ENCODE results near the gene POLR2J. TPM values are rescaled to one million over a fixed set of nuclear protein-coding genes. Genes with fewer than 3 reads are reported as not detected.

The POLR2J gene
- total and polyA plus RNA-seq, 4 donors, result 13.6 to 67.3 (median 52.9) TPM

- peaks cover 31% of the 10 kb centered on the region for H3K4me1 ChIP-seq (ENCODE audit: control insufficient read depth, insufficient read depth, low read length)
- no peak for DNase-seq (ENCODE audit: low read depth in 4 of 6, low spot score in 6 of 6)
- WGBS (ENCODE audit: insufficient coverage), result 97% methylated on average over 10 of the region's 10 CpGs
These were observed 49.4 kb downstream of the POLR2J start for GRCh38 chr7:102429141-102429899.

GRCh38 chr7:102427019-102427405, 51.7 kb downstream of the POLR2J start:
- H3K9me3 ChIP-seq (ENCODE audit: control insufficient read depth, insufficient read depth, low read length), result no peaks in the 10 kb centered on the region
- no peak overlapping the region for H3K4me3 ChIP-seq (ENCODE audit: low read depth, low read length)
- no CpG with 5 or more reads among the region's 5 CpGs for WGBS (ENCODE audit: insufficient coverage)
- no peak for DNase-seq (ENCODE audit: low read depth in 4 of 6, low spot score in 6 of 6)
- H3K27me3 ChIP-seq (ENCODE audit: control insufficient read depth, insufficient read depth, low read length), result no peaks in the 10 kb centered on the region
- H3K4me1 ChIP-seq (ENCODE audit: control insufficient read depth, insufficient read depth, low read length), result peaks cover 16% of the 10 kb centered on the region
- H3K36me3 ChIP-seq (ENCODE audit: control insufficient read depth, insufficient read depth, low read length), result peaks cover 67% of the 10 kb centered on the region
- H3K27ac ChIP-seq (ENCODE audit: low read depth, low read length), result no peak overlapping the region

More at GRCh38 chr7:102429141-102429899, 49.4 kb downstream of the POLR2J start:
- peaks cover 46% of the 10 kb centered on the region for H3K36me3 ChIP-seq (ENCODE audit: control insufficient read depth, insufficient read depth, low read length)
- no peaks in the 10 kb centered on the region for H3K9me3 ChIP-seq (ENCODE audit: control insufficient read depth, insufficient read depth, low read length)
- no peak overlapping the region for H3K4me3 ChIP-seq (ENCODE audit: low read depth, low read length)
- H3K27me3 ChIP-seq (ENCODE audit: control insufficient read depth, insufficient read depth, low read length), result no peaks in the 10 kb centered on the region
- no peak overlapping the region for H3K27ac ChIP-seq (ENCODE audit: low read depth, low read length)

GRCh38 chr7:102426268-102427018, 52.3 kb downstream of the POLR2J start:
- Histone ChIP-seq H3K36me3 (ENCODE audit: control insufficient read depth, insufficient read depth, low read length) (peaks cover 70% of the 10 kb centered on the region), H3K27ac (ENCODE audit: low read depth, low read length) (no peak overlapping the region), H3K4me3 (ENCODE audit: low read depth, low read length) (no peak overlapping the region), H3K9me3 (ENCODE audit: control insufficient read depth, insufficient read depth, low read length) (no peaks in the 10 kb centered on the region), H3K27me3 (ENCODE audit: control insufficient read depth, insufficient read depth, low read length) (no peaks in the 10 kb centered on the region), H3K4me1 (ENCODE audit: control insufficient read depth, insufficient read depth, low read length) (peaks cover 11% of the 10 kb centered on the region)
- DNase-seq (ENCODE audit: low read depth in 4 of 6, low spot score in 6 of 6), result no peak
- 94% methylated on average over 12 of the region's 16 CpGs for WGBS (ENCODE audit: insufficient coverage)

- Histone ChIP-seq H3K9me3 (ENCODE audit: control insufficient read depth, insufficient read depth, low read length) (no peaks in the 10 kb centered on the region), H3K4me1 (ENCODE audit: control insufficient read depth, insufficient read depth, low read length) (peaks cover 11% of the 10 kb centered on the region), H3K4me3 (ENCODE audit: low read depth, low read length) (no peak overlapping the region), H3K27me3 (ENCODE audit: control insufficient read depth, insufficient read depth, low read length) (no peaks in the 10 kb centered on the region), H3K36me3 (ENCODE audit: control insufficient read depth, insufficient read depth, low read length) (peaks cover 76% of the 10 kb centered on the region), H3K27ac (ENCODE audit: low read depth, low read length) (no peak overlapping the region)
- DNase-seq (ENCODE audit: low read depth in 4 of 6, low spot score in 6 of 6), result no peak
- WGBS (ENCODE audit: insufficient coverage), result 74% methylated on average over 25 of the region's 25 CpGs
These were observed 53.0 kb downstream of the POLR2J start for GRCh38 chr7:102425639-102426267.

- no peak overlapping the region for H3K4me3 ChIP-seq (ENCODE audit: low read depth, low read length)
- H3K4me1 ChIP-seq (ENCODE audit: control insufficient read depth, insufficient read depth, low read length), result peaks cover 11% of the 10 kb centered on the region
- no peak for DNase-seq (ENCODE audit: low read depth in 4 of 6, low spot score in 6 of 6)
- H3K9me3 ChIP-seq (ENCODE audit: control insufficient read depth, insufficient read depth, low read length), result no peaks in the 10 kb centered on the region
- H3K36me3 ChIP-seq (ENCODE audit: control insufficient read depth, insufficient read depth, low read length), result peaks cover 82% of the 10 kb centered on the region
- WGBS (ENCODE audit: insufficient coverage), result 89% methylated on average over 12 of the region's 13 CpGs
- no peaks in the 10 kb centered on the region for H3K27me3 ChIP-seq (ENCODE audit: control insufficient read depth, insufficient read depth, low read length)
- H3K27ac ChIP-seq (ENCODE audit: low read depth, low read length), result no peak overlapping the region
These were observed 53.9 kb downstream of the POLR2J start for GRCh38 chr7:102424787-102425218.

GRCh38 chr7:102424129-102424551, 54.6 kb downstream of the POLR2J start:
- Histone ChIP-seq H3K9me3 (ENCODE audit: control insufficient read depth, insufficient read depth, low read length) (no peaks in the 10 kb centered on the region), H3K36me3 (ENCODE audit: control insufficient read depth, insufficient read depth, low read length) (peaks cover 82% of the 10 kb centered on the region), H3K4me1 (ENCODE audit: control insufficient read depth, insufficient read depth, low read length) (peaks cover 11% of the 10 kb centered on the region), H3K4me3 (ENCODE audit: low read depth, low read length) (no peak overlapping the region), H3K27me3 (ENCODE audit: control insufficient read depth, insufficient read depth, low read length) (no peaks in the 10 kb centered on the region), H3K27ac (ENCODE audit: low read depth, low read length) (no peak overlapping the region)
- WGBS (ENCODE audit: insufficient coverage), result 60% methylated on average over 10 of the region's 12 CpGs
- no peak for DNase-seq (ENCODE audit: low read depth in 4 of 6, low spot score in 6 of 6)

Other genes with a start within 250 kb of the POLR2J start
- 1 to 10 TPM; 4.1 to 4.6 TPM for gene SH2B2, start 192.1 kb downstream of the POLR2J start, total RNA-seq
- 10 to 100 TPM; 21.6 to 28.0 TPM for gene SH2B2, start 192.1 kb downstream of the POLR2J start, polyA plus RNA-seq (ENCODE audit: insufficient read length in 2 of 2)
- gene SPDYE6, start 122.5 kb downstream of the POLR2J start, total RNA-seq, result not detected
- 10 to 100 TPM in 1 of 2 donors, not detected in 1; 16.4 TPM for gene SPDYE6, start 122.5 kb downstream of the POLR2J start, polyA plus RNA-seq (ENCODE audit: insufficient read length in 2 of 2)
- 10 to 100 TPM; 17.0 to 35.3 TPM for gene PRKRIP1, start 82.6 kb downstream of the POLR2J start, total RNA-seq
- 10 to 100 TPM; 47.0 to 57.8 TPM for gene PRKRIP1, start 82.6 kb downstream of the POLR2J start, polyA plus RNA-seq (ENCODE audit: insufficient read length in 2 of 2)
- 10 to 100 TPM; 22.1 to 33.2 TPM for gene ORAI2, start 45.3 kb downstream of the POLR2J start, total RNA-seq
- 10 to 100 TPM; 55.3 to 61.8 TPM for gene ORAI2, start 45.3 kb downstream of the POLR2J start, polyA plus RNA-seq (ENCODE audit: insufficient read length in 2 of 2)
- 10 to 100 TPM in 1 of 2 donors, 1 to 10 TPM in 1; 9.6 to 17.4 TPM for gene ALKBH4, start 14.1 kb downstream of the POLR2J start, total RNA-seq
- gene ALKBH4, start 14.1 kb downstream of the POLR2J start, polyA plus RNA-seq (ENCODE audit: insufficient read length in 2 of 2), result 10 to 100 TPM; 20.0 to 20.5 TPM
- 10 to 100 TPM; 20.9 to 24.4 TPM for gene LRWD1, start 13.9 kb downstream of the POLR2J start, total RNA-seq
- 10 to 100 TPM; 42.3 to 48.6 TPM for gene LRWD1, start 13.9 kb downstream of the POLR2J start, polyA plus RNA-seq (ENCODE audit: insufficient read length in 2 of 2)
- gene RASA4B, start 38.9 kb upstream of the POLR2J start, total RNA-seq, result 10 to 100 TPM; 11.1 to 12.5 TPM
- gene RASA4B, start 38.9 kb upstream of the POLR2J start, polyA plus RNA-seq (ENCODE audit: insufficient read length in 2 of 2), result 10 to 100 TPM; 34.2 to 65.3 TPM
- 10 to 100 TPM in 1 of 2 donors, 1 to 10 TPM in 1; 6.0 to 10.4 TPM for gene UPK3BL2, start 64.8 kb upstream of the POLR2J start, total RNA-seq
- 10 to 100 TPM in 1 of 2 donors, 1 to 10 TPM in 1; 8.6 to 40.3 TPM for gene UPK3BL2, start 64.8 kb upstream of the POLR2J start, polyA plus RNA-seq (ENCODE audit: insufficient read length in 2 of 2)
- gene SPDYE2, start 72.3 kb upstream of the POLR2J start, total RNA-seq, result not detected
- gene SPDYE2, start 72.3 kb upstream of the POLR2J start, polyA plus RNA-seq (ENCODE audit: insufficient read length in 2 of 2), result 10 to 100 TPM in 1 of 2 donors, 1 to 10 TPM in 1; 3.7 to 20.4 TPM
- 10 to 100 TPM; 29.2 to 49.8 TPM for gene POLR2J3, start 93.7 kb upstream of the POLR2J start, total RNA-seq
- 100 to 1,000 TPM in 1 of 2 donors, 10 to 100 TPM in 1; 54.8 to 111 TPM for gene POLR2J3, start 93.7 kb upstream of the POLR2J start, polyA plus RNA-seq (ENCODE audit: insufficient read length in 2 of 2)
- gene RASA4, start 137.8 kb upstream of the POLR2J start, total RNA-seq, result 10 to 100 TPM; 30.9 to 38.9 TPM
- gene RASA4, start 137.8 kb upstream of the POLR2J start, polyA plus RNA-seq (ENCODE audit: insufficient read length in 2 of 2), result 100 to 1,000 TPM in 1 of 2 donors, 10 to 100 TPM in 1; 74.5 to 131 TPM
- gene UPK3BL1, start 163.9 kb upstream of the POLR2J start, total RNA-seq, result 10 to 100 TPM; 20.5 to 21.7 TPM
- gene UPK3BL1, start 163.9 kb upstream of the POLR2J start, polyA plus RNA-seq (ENCODE audit: insufficient read length in 2 of 2), result 10 to 100 TPM; 11.3 to 19.2 TPM
- gene SPDYE2B, start 171.4 kb upstream of the POLR2J start, total RNA-seq, result not detected
- gene SPDYE2B, start 171.4 kb upstream of the POLR2J start, polyA plus RNA-seq (ENCODE audit: insufficient read length in 2 of 2), result 1 to 10 TPM in 1 of 2 donors, under 1 TPM in 1; 0.54 to 5.9 TPM
- 1 to 10 TPM; 4.1 to 6.0 TPM for gene POLR2J2, start 192.7 kb upstream of the POLR2J start, total RNA-seq
- 10 to 100 TPM in 1 of 2 donors, 1 to 10 TPM in 1; 2.2 to 11.5 TPM for gene POLR2J2, start 192.7 kb upstream of the POLR2J start, polyA plus RNA-seq (ENCODE audit: insufficient read length in 2 of 2)